Endothelial cell of umbilical vein (primary cell): Measurements from ENCODE around the gene SMARCA4.

Experiments
- CTCF ChIP-seq, 2 donors: IDR thresholded peaks; 1 replicate in 1 of 2; 2 replicates in 1 of 2; pipeline ENCODE4 v1.5.1; 2011; ENCODE audit warnings: low read length in 2 of 2, mild to moderate bottlenecking in 2 of 2, moderate library complexity in 2 of 2, control low read depth in 1 of 2, inconsistent platforms in 1 of 2, low read depth in 1 of 2; ENCODE audit not compliant: insufficient read depth in 1 of 2; ENCODE audit errors: extremely low read depth in 1 of 2
- EZH2 ChIP-seq: IDR thresholded peaks from 2 replicates; pipeline ENCODE4 v1.6.1; 2012; ENCODE audit warnings: borderline replicate concordance, low read depth, mild to moderate bottlenecking, moderate library complexity, low read length, inconsistent platforms; ENCODE audit not compliant: severe bottlenecking
- GATA2 ChIP-seq: IDR thresholded peaks from 2 replicates; pipeline ENCODE4 v1.7.0; 2011; ENCODE audit warnings: low read depth, mild to moderate bottlenecking, moderate library complexity, mixed read lengths, low read length; ENCODE audit not compliant: insufficient read length, insufficient read depth
- JUN ChIP-seq: IDR thresholded peaks from 2 replicates; pipeline ENCODE4 v1.6.1; 2011; ENCODE audit warnings: borderline replicate concordance, low read depth; ENCODE audit not compliant: insufficient read length, insufficient read depth
- MAX ChIP-seq: IDR thresholded peaks from 2 replicates; pipeline ENCODE4 v1.6.1; 2011; ENCODE audit not compliant: insufficient read depth, insufficient read length
- MYC ChIP-seq: IDR thresholded peaks from one replicate; pipeline ENCODE4 v1.6.1; 2011; ENCODE audit warnings: mild to moderate bottlenecking, low read depth, low read length
- POLR2A ChIP-seq: IDR thresholded peaks from 2 replicates; pipeline ENCODE4 v1.6.1; 2012; ENCODE audit warnings: low read depth, mild to moderate bottlenecking, control low read depth, low read length
- POLR2AphosphoS5 ChIP-seq: IDR thresholded peaks from 2 replicates; pipeline ENCODE4 v1.6.1; 2012; ENCODE audit warnings: low read depth, mild to moderate bottlenecking, control low read depth, low read length, moderate library complexity; ENCODE audit not compliant: insufficient read depth

DNA sequence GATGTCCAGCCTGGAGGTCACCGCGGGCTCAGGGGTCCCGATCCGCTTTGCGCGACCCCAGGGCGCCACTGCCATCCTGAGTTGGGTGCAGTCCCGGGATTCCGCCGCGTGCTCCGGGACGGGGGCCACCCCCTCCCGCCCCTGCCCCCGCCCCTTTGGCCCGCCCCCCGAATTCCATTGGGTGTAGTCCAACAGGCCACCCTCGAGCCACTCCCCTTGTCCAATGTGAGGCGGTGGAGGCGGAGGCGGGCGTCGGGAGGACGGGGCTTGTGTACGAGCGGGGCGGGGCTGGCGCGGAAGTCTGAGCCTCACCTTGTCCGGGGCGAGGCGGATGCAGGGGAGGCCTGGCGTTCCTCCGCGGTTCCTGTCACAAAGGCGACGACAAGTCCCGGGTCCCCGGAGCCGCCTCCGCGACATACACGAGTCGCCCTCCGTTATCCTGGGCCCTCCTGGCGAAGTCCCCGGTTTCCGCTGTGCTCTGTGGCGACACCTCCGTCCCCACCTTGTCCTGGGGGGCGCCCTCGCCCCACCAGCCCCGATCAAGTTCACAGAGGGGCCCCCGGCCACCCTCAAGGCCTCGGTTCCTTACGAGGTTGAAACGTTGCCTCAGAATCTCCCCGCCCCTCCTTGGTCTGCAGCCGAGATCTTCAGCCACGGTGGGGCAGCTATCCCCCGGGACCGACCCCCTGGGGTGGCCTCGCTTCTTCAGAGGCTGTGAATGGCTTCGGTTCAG is 129.6 kb downstream of the SMARCA4 start:
- no peak for TF ChIP-seq CTCF (IDR thresholded peaks at IDR 0.05; ENCODE audit: extremely low read depth in 1 of 2, insufficient read depth in 1 of 2, low read depth in 1 of 2, low read length in 2 of 2)
- peak; percentile 68 for TF ChIP-seq POLR2A
- TF ChIP-seq MAX: no peak
- TF ChIP-seq POLR2AphosphoS5: peak; percentile 70
- no peak for TF ChIP-seq EZH2
- TF ChIP-seq MYC: peak; percentile 47
- no peak for TF ChIP-seq JUN
- TF ChIP-seq GATA2: no peak
